NCI-H1092 (cell line): ENCODE measurements around the gene PAK5.

Experiments used
- DNase-seq: peaks from one replicate; lab custom pipeline; 2025; lab: John Stamatoyannopoulos, UW

Gene PAK5

GRCh38 chr20:9575836-9576235, 263.0 kb downstream of the PAK5 start:
- no peak for DNase-seq

- no peak for DNase-seq
These were observed 264.1 kb downstream of the PAK5 start for GRCh38 chr20:9574776-9575175.

- DNase-seq: no peak
These were observed 264.7 kb downstream of the PAK5 start for GRCh38 chr20:9574181-9574580.

GRCh38 chr20:9573335-9574151, 265.3 kb downstream of the PAK5 start:
- no peak for DNase-seq

- DNase-seq: no peak
These were observed 266.2 kb downstream of the PAK5 start for GRCh38 chr20:9572670-9573069.

- DNase-seq: no peak
These were observed 267.1 kb downstream of the PAK5 start for GRCh38 chr20:9571783-9572182.

- DNase-seq: no peak
These were observed 268.3 kb downstream of the PAK5 start for GRCh38 chr20:9570612-9571011.

GRCh38 chr20:9566977-9567376, 271.9 kb downstream of the PAK5 start:
- DNase-seq: no peak

GRCh38 chr20:9565910-9566550, 272.8 kb downstream of the PAK5 start:
- DNase-seq: no peak

GRCh38 chr20:9557411-9557810, 281.5 kb downstream of the PAK5 start:
- DNase-seq: no peak

GRCh38 chr20:9555781-9556180, 283.1 kb downstream of the PAK5 start:
- no peak for DNase-seq

GRCh38 chr20:9551808-9552550, 286.9 kb downstream of the PAK5 start:
- no peak for DNase-seq

GRCh38 chr20:9550871-9551270, 288.0 kb downstream of the PAK5 start:
- DNase-seq: no peak

- DNase-seq: no peak
These were observed 288.6 kb downstream of the PAK5 start for GRCh38 chr20:9550283-9550682.

GRCh38 chr20:9543214-9543613, 295.7 kb downstream of the PAK5 start:
- no peak for DNase-seq

GRCh38 chr20:9535449-9535848, 303.4 kb downstream of the PAK5 start:
- no peak for DNase-seq

GRCh38 chr20:9534025-9534424, 304.9 kb downstream of the PAK5 start:
- DNase-seq: no peak

- no peak for DNase-seq
These were observed 306.6 kb downstream of the PAK5 start for GRCh38 chr20:9532069-9532838.

GRCh38 chr20:9531581-9531980, 307.3 kb downstream of the PAK5 start:
- DNase-seq: no peak

- DNase-seq: no peak
These were observed 315.2 kb downstream of the PAK5 start for GRCh38 chr20:9523636-9524035.

GRCh38 chr20:9520086-9520485, 318.8 kb downstream of the PAK5 start:
- no peak for DNase-seq

GRCh38 chr20:9518576-9519175, 320.2 kb downstream of the PAK5 start:
- DNase-seq: no peak
